MG63 (cell line): ENCODE data around the gene DHRSX. TPM values are rescaled to one million over a fixed set of nuclear protein-coding genes. Genes with fewer than 3 reads are reported as not detected.
"Not testable (repeated sequence)": the region's sequence is repeated elsewhere in the genome, so short reads cannot be mapped to it uniquely, and the experiment has no call there.

Experiments used
- DNase-seq: peaks from one replicate; pipeline ENCODE4 v3.0.0-alpha.2; 2020
- H3K27me3 ChIP-seq: fragments of 250-450 bp; sonication (Bioruptor Pico); 2 replicates; pipeline ENCODE4 v1.5.1; 2020; ENCODE audit warnings: mild to moderate bottlenecking, moderate library complexity
- H3K36me3 ChIP-seq: fragments of 250-450 bp; sonication (Bioruptor Pico); 2 replicates; pipeline ENCODE4 v1.5.1; 2020; ENCODE audit warnings: mild to moderate bottlenecking, moderate library complexity
- H3K4me3 ChIP-seq: fragments of 250-450 bp; sonication (Bioruptor Pico); 2 replicates; pipeline ENCODE4 v1.5.1; 2020; ENCODE audit warnings: mild to moderate bottlenecking, moderate library complexity
- H3K9me3 ChIP-seq: fragments of 250-450 bp; sonication (Bioruptor Pico); 2 replicates; pipeline ENCODE4 v1.5.1; 2020; ENCODE audit warnings: mild to moderate bottlenecking, moderate library complexity
- total RNA-seq: library from RNA; depleted of rRNA; stranded (reverse); fragments of >200 nt; shearing (Covaris generic); gene quantifications from 2 replicates; pipeline ENCODE4 v1.2.3, GENCODE V29; 2014; ENCODE audit warnings: low replicate concordance

DHRSX gene
- total RNA-seq, 1 experiment from 2014 or later, result 18.6 TPM

DNA sequence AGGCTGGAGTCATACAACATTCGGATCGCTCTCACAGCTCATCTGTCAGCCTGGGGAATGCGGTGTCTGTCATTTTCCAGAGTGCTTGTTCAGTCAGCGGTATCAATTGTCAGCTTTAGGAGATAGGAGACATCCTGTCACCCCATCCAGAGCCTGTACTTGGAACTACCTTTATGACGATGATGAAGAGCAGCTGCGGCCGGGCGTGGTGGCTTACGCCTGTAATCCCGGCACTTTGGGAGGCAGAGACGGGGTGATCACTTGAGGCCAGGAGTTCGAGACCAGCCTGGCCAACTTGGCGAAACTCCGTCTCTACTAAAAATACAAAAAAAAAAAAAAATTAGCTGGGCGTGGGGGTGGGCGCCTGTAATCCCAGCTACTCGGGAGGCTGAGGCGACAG, 289.1 kb downstream of the DHRSX start:
- not testable (repeated sequence) for H3K4me3 ChIP-seq, H3K36me3 ChIP-seq, DNase-seq, H3K27me3 ChIP-seq, H3K9me3 ChIP-seq

DNA sequence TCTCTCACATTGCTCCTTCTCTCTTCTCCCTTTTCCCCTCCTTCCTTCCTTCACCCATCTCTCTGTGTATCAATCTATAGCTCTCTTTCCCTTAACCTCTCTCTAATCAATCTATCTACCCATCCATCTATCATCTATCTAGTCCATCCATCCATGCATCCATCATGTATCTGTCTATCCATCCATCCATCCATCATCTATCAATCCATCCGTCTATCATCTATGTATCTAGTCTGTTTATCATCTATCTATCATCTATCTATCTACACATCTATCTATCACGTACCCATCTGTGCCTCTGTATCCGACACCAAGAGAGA, 307.5 kb downstream of the DHRSX start:
- H3K27me3 ChIP-seq, result no peaks in the 10 kb centered on the region; the same call in 1 of the 2 replicates
- no peaks in the 10 kb centered on the region for H3K36me3 ChIP-seq
- H3K9me3 ChIP-seq, result no peaks in the 10 kb centered on the region
- no peak overlapping the region for H3K4me3 ChIP-seq
- DNase-seq, result no peak

DNA sequence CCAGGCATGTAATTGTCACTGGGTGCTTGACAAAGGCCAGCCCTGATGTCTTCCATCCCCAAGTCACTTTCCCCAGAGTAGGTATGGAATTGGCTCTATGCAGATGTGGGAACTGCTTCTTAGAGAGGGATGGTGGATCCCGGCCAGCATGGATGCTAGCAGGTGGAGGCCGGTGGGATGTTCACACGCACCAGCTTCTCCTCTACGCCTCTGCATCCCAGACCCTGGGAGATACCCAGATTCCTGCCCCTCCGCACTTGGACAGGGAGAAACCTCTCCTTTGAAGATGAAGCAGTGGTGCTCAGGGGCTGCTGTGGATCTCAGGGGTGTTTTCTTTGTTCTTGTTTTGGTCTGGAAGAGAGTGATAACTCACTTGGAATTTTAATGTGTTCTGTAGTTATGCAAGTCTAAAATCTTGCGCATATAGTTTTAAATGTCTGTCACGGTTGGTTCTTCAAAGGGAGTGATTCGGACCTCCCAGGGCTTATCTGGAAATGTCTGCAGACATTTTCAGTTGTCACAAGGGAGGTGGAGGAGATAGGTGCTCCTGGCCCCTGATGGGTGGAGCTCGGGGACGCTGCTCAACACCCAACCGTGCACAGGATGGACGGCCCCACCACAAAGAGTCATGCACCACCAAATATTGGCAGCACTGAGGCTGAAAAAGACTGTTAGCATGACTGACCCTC, 308.0 kb downstream of the DHRSX start:
- no peak for DNase-seq
- Histone ChIP-seq H3K4me3 (no peak overlapping the region), H3K9me3 (peaks cover under 1% of the 10 kb centered on the region; the same call in 1 of the 2 replicates), H3K27me3 (no peaks in the 10 kb centered on the region; the same call in 1 of the 2 replicates), H3K36me3 (no peaks in the 10 kb centered on the region)

DNA sequence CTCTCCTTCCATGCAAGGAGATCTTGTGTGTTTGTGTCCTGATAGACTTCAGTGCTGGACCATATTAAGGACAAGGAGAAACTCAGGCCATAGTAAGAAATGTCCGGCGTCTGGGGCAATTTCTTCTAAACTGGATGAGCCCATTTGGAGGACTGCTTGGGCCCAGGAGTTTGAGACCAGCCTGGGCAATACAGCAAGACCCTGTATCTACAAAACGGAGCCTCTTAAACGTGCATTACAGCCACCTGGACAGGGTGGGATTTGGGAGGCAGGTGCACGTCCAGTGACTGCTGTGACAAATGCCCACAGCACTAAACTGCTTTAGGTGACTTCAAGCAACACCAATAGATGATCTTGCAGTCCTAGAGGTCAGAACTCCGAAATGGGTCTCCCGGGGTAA, 311.9 kb downstream of the DHRSX start:
- H3K4me3 ChIP-seq, result no peak overlapping the region
- DNase-seq, result no peak
- H3K9me3 ChIP-seq, result peaks cover 7% of the 10 kb centered on the region; the same call in 1 of the 2 replicates
- H3K27me3 ChIP-seq, result no peaks in the 10 kb centered on the region; the same call in 1 of the 2 replicates
- no peaks in the 10 kb centered on the region for H3K36me3 ChIP-seq

DNA sequence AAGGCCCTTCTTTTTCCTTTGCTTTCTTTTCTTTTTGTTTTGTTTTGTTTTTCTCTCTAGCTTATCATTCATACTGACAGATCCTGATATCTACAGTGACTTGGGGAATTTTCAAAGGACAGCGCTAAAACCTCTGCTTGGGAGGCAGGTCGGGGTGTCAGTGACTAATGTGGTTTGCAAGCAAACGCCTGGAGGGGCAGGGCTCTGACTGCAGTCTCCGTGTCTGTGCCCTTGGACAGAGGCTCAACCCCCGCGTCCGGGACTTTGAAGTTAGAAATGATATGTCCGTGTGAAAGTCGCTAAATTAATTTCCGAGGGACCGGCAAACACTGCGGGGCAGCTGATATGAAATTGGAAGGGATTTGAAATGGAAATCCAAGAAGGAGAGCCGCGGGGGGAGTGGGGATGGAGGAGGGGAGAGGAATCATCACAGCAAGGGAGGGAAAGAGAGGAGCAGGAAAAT, 312.4 kb downstream of the DHRSX start:
- DNase-seq, result no peak
- peaks cover 7% of the 10 kb centered on the region; the same call in 1 of the 2 replicates for H3K9me3 ChIP-seq
- H3K4me3 ChIP-seq, result no peak overlapping the region
- no peaks in the 10 kb centered on the region for H3K36me3 ChIP-seq
- H3K27me3 ChIP-seq, result no peaks in the 10 kb centered on the region; the same call in 1 of the 2 replicates

DNA sequence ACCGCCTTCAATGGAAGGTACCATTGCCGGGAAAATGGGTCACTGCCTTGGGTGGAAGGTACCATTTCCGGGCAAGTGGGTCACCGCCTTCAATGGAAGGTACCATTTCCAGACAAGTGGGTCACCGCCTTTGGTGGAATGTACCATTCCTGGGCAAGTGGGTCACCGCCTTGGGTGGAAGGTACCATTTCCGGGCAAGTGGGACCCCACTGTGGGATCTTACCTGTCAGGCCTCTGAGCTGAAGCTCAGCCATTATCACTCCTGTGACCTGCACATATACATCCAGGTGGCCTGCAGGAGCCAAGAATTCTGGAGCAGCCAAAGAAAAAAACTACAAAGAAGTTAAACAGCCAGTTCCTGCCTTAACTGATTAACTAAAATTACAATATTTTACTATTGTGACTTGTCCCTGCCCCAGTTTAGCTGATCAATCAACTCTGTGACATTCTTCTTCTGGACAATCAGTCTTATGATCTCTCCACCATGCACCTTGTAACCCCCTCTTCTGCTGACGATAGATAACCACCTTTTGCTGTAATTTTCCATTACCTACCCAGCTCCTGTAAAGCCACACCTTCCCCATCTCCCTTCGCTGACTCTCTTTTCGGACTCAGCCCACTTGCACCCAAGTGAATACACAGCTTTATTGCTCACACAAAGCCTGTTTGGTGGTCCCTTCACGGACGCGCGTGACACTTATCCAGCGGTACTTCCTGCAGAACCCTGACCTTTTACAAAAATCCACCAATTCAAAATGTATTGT, 313.2 kb downstream of the DHRSX start:
- Histone ChIP-seq H3K36me3 (no peaks in the 10 kb centered on the region), H3K4me3 (no peak overlapping the region)
- DNase-seq, result no peak

DNA sequence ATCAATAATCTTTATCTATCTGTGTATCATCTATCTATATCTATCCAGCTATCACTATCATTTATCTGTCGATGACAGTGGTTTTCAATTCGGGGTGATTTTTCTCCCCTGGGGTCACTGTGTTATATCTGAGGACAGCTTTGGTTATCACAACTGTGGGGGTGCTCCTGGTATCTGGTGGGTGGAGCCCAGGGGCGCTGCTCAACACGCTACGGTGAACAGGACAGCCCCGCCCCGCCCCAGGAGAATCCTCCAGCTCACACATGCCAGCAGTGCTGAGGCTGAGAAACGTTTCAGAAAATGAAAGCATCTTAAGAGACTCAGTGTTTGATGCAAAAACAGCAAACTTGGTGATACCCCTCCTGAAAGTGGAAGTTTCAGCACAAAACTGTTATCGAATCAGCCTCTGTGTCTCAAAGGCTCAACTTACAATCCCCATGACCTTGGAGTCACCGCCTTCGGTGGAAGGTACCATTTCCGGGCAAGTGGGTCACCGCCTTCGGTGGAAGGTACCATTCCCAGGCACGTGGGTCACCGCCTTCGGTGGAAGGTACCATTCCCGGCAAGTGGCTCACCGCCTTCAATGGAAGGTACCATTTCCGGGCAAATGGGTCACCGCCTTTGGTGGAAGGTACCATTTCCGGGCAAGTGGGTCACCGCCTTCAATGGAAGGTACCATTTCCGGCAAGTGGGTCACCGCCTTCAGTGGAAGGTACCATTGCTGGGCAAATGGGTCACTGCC, 315.3 kb downstream of the DHRSX start:
- Histone ChIP-seq H3K36me3 (no peaks in the 10 kb centered on the region), H3K4me3 (no peak overlapping the region), H3K9me3 (peaks cover 10% of the 10 kb centered on the region), H3K27me3 (no peaks in the 10 kb centered on the region)
- no peak for DNase-seq

More for the DNA sequence above, 313.2 kb downstream of the DHRSX start:
- peaks cover 7% of the 10 kb centered on the region; the same call in 1 of the 2 replicates for H3K9me3 ChIP-seq
- H3K27me3 ChIP-seq, result no peaks in the 10 kb centered on the region; the same call in 1 of the 2 replicates

DNA sequence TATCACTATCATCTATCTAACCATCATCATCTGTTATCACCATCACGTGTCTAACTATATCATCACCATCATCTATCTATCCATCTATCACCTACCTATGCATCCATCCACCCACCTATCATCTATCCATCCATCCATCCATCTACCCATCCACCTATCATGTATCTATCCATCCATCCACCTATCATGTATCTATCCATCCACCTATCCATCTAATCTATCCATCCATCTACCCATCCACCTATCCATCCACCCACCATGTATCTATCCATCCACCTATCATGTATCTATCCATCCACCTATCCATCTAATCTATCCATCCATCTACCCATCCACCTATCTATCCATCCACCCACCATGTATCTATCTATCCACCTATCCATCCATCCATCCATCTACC, 316.7 kb downstream of the DHRSX start:
- no peak overlapping the region for H3K4me3 ChIP-seq
- no peaks in the 10 kb centered on the region for H3K36me3 ChIP-seq
- no peak for DNase-seq
- peaks cover 10% of the 10 kb centered on the region for H3K9me3 ChIP-seq
- H3K27me3 ChIP-seq, result no peaks in the 10 kb centered on the region

DNA sequence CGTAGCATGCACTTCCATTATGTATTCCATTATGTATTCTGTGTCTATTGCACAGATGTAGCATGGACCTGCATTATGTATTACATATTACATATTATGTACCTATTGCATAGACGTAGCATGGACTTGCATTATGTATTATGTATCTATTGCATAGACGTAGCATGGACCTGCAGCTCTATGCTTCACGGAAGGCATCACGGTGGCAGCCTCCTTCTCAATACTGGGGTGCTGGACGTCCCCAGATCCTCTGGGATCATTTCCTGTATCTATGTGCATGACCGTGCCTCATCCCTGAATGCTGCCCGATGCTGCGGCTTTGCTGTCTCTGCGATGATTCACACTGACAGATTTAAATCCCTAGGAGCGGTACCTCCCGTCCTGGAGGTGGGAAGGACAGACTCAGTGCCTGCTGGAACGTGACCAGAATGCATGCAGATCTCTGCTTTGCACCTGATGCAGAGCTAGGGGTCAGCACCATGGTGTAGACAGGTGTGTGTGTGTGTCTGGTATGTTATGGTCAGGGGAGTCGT, 317.5 kb downstream of the DHRSX start:
- no peaks in the 10 kb centered on the region for H3K36me3 ChIP-seq
- H3K4me3 ChIP-seq, result no peak overlapping the region
- no peaks in the 10 kb centered on the region for H3K27me3 ChIP-seq
- DNase-seq, result peak; percentile 69
- H3K9me3 ChIP-seq, result peaks cover 10% of the 10 kb centered on the region

DNA sequence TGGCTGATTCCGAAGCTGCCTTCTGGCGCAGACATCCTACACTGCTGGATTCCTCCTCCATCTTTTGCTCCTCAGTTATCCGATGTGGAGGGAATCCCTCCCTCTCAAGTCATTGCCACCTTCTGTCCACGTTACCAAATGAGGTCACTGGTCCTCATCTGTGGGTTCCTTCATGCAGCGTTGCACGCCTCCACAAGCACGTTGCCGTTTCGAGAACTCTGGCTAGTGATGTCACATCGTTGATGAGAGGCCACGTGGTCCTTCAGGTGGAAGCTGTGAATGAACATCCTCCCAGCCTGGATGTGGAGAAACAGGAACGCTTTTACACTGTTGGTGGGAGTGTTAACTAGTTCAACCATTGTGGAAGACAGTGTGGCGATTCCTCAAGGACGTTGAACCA, 323.2 kb downstream of the DHRSX start:
- DNase-seq, result no peak
- no peak overlapping the region for H3K4me3 ChIP-seq
- H3K9me3 ChIP-seq, result peaks cover 4% of the 10 kb centered on the region; the same call in 1 of the 2 replicates
- H3K27me3 ChIP-seq, result peaks cover 3% of the 10 kb centered on the region; the same call in 1 of the 2 replicates
- no peaks in the 10 kb centered on the region for H3K36me3 ChIP-seq

DNA sequence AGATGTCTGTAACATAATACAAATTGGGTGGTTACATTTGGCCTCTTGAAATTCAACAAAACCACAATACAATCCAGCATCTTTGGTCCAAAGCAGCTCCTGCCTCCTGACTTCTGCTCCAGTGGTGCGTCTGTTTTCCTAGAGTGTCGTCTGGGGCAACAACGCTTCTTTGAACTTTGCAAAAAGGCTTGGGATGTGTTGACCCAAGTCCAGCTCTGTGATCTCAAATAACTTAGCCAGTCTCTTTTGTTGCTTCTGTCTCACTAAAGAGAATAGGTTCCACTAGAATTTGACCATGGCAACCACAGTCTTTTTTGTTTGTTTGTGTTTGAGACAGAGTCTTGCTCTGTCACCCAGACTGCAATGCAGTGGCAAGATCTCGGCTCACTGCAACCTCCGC, 324.0 kb downstream of the DHRSX start:
- Histone ChIP-seq H3K27me3 (peaks cover 3% of the 10 kb centered on the region; the same call in 1 of the 2 replicates), H3K4me3 (no peak overlapping the region), H3K36me3 (no peaks in the 10 kb centered on the region), H3K9me3 (peaks cover 1% of the 10 kb centered on the region; the same call in 1 of the 2 replicates)
- DNase-seq, result no peak

DNA sequence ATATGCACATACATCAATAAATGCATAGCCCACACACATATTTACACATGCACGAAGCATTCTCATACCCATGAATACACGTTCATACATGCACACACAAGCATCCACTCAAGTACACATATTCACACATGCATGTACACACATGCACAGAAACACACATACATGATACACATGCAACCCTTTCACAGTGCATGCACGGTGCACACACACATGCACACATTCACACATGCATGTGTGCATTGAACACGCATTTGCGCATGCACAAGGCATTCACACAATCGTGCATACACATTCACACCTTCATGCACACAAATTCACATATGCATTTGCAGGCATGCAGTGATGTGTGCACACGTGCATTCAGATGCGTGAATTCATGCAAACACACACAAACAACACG, 324.5 kb downstream of the DHRSX start:
- DNase-seq, result no peak
- Histone ChIP-seq H3K9me3 (no peaks in the 10 kb centered on the region), H3K36me3 (no peaks in the 10 kb centered on the region), H3K4me3 (no peak overlapping the region), H3K27me3 (peaks cover 3% of the 10 kb centered on the region; the same call in 1 of the 2 replicates)

DNA sequence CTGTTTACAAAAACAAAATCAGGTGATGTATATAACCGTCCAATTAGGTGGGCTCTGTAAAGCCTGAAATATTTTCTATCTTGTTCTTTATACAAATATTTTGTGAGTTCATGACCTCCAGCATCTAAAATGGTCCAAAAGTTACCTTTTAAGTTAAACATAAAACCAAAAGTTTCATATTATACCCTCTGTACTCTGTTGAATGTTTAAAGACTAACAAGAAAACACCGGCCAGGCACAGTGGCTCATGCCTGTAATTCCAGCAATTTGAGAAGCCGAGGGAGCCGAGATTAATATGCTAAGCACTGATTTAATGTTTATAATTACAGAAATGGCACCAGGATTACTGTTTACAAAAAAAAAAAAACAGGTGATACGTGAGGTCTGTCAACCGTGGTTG, 328.4 kb downstream of the DHRSX start:
- no peak overlapping the region for H3K4me3 ChIP-seq

More for the DNA sequence above, 328.4 kb downstream of the DHRSX start:
- peaks cover 3% of the 10 kb centered on the region; the same call in 1 of the 2 replicates for H3K27me3 ChIP-seq
- no peaks in the 10 kb centered on the region for H3K9me3 ChIP-seq
- no peak for DNase-seq
- no peaks in the 10 kb centered on the region for H3K36me3 ChIP-seq
